ENCODE results near the gene MVB12A. TPM values are rescaled to one million over a fixed set of nuclear protein-coding genes. Genes with fewer than 3 reads are reported as not detected.

MVB12A gene
- total RNA-seq, 1 donor from 2014 or later = 53.3 TPM

DNA sequence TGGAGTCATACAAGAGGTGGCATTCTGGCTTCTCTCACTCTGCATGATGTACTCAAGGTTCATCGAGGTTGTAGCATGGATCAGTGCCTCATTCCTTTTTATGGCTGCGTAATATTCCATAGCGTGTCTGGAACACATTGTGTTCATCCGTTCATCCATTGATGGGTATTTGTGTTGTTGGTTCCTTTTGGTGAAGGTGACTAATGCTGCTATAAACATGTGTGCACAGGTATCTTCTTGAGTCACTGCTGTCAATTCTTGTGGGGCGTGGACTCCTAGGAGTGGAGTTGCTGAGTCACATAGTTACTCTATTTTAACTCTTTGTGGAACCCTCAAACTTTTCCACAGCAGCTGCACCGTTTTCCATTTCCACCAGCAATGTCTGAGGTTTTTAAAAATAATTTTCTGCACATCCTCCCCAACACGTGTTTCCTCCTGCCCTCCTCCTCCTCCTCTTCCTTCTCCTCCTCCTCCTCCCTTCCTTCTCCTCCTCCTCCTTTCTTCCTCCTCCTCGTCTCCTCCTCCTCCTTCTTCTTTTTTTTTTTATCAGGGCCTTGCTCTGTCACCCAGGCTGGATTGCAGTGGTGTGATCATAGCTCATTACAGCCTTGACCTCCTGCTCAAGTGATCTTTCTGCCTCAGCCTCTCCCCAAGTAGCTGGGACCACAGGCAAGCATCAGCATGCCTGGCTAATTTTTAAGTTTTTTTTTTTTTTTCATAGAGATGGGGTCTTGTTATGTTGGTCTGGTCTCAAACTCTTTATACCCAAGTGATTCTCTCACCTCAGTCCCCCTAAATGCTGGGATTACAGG is 30.6 kb downstream of the MVB12A start:
- peaks cover 3% of the 10 kb centered on the region for H3K27me3 ChIP-seq
- intact Hi-C loops (cut with DNase I) = no loop called here
- no peaks in the 10 kb centered on the region for H3K36me3 ChIP-seq
- H3K4me3 ChIP-seq = no peak overlapping the region
- no peaks in the 10 kb centered on the region for H3K9me3 ChIP-seq
- H3K27ac ChIP-seq = peak overlapping the region; percentile 53
- H3K4me1 ChIP-seq = peaks cover 21% of the 10 kb centered on the region
- no peak for DNase-seq (ENCODE audit: extremely low spot score in 2 of 2)
- TF ChIP-seq POLR2A (IDR thresholded peaks at IDR 0.05) = no peak
- peak in 1 of 2 donors; percentile 67 for TF ChIP-seq POLR2AphosphoS5 (IDR thresholded peaks at IDR 0.05; ENCODE audit: insufficient read depth in 1 of 2, low read depth in 1 of 2)

DNA sequence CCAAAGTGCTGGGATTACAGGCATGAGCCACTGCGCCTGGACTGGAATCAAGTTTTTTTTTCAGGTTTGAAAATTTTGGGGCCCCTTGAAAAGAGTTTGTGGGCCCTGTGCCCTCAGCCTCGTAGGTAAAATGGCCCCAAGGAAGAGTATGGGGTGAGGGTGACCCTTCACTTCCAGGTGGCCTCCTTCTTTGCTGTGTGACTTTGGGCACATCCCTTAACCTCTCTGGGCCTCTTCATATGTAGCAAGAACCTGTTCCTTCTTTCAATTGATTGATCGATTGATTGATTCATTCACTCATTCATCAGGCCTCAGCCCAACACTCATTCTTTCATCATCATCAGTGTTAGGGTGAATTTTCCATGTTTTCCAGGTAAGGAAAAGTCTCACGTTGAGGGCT is 32.0 kb downstream of the MVB12A start:
- Histone ChIP-seq H3K27me3 (peaks cover 9% of the 10 kb centered on the region), H3K4me1 (peaks cover 26% of the 10 kb centered on the region)
- intact Hi-C loops (cut with DNase I) = no loop called here

DNA sequence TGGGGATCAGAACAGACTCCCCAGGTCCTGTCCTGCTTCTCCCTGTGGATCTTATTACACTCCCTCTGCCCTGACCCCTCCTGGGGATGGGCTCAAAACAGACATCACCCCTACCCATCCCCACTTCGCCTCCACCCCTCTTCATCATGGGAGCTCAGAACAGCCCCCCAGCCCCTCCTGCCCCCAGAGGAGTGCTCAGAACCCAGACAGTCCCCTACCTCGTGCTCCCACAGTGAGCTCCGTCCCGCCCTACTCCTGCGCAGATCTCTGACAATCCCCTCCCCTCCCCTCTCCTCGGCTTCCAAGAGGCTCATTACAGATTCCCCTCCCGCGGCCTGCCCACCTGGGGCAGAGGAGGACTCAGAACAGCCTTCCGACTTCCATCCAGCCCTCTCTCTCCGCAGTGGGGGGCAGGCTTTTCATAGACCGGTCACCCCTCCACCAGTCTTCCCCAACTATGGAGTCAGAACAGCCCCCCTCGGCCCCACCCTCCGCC is 34.8 kb downstream of the MVB12A start:
- TF ChIP-seq POLR2AphosphoS5 (IDR thresholded peaks at IDR 0.05; ENCODE audit: insufficient read depth in 1 of 2, low read depth in 1 of 2) (no peak), POLR2A (IDR thresholded peaks at IDR 0.05) (no peak)
- TF ChIP-seq, protein P1, sequence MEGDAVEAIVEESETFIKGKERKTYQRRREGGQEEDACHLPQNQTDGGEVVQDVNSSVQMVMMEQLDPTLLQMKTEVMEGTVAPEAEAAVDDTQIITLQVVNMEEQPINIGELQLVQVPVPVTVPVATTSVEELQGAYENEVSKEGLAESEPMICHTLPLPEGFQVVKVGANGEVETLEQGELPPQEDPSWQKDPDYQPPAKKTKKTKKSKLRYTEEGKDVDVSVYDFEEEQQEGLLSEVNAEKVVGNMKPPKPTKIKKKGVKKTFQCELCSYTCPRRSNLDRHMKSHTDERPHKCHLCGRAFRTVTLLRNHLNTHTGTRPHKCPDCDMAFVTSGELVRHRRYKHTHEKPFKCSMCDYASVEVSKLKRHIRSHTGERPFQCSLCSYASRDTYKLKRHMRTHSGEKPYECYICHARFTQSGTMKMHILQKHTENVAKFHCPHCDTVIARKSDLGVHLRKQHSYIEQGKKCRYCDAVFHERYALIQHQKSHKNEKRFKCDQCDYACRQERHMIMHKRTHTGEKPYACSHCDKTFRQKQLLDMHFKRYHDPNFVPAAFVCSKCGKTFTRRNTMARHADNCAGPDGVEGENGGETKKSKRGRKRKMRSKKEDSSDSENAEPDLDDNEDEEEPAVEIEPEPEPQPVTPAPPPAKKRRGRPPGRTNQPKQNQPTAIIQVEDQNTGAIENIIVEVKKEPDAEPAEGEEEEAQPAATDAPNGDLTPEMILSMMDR (IDR thresholded peaks at IDR 0.05) = no peak

More for the DNA sequence above, 32.0 kb downstream of the MVB12A start:
- Histone ChIP-seq H3K27ac (no peak overlapping the region), H3K9me3 (no peaks in the 10 kb centered on the region), H3K36me3 (no peaks in the 10 kb centered on the region), H3K4me3 (no peak overlapping the region)
- TF ChIP-seq POLR2A (IDR thresholded peaks at IDR 0.05) = no peak
- TF ChIP-seq, protein P1 (IDR thresholded peaks at IDR 0.05) = no peak
- no peak for TF ChIP-seq POLR2AphosphoS5 (IDR thresholded peaks at IDR 0.05; ENCODE audit: insufficient read depth in 1 of 2, low read depth in 1 of 2)
- no peak for DNase-seq (ENCODE audit: extremely low spot score in 2 of 2)

DNA sequence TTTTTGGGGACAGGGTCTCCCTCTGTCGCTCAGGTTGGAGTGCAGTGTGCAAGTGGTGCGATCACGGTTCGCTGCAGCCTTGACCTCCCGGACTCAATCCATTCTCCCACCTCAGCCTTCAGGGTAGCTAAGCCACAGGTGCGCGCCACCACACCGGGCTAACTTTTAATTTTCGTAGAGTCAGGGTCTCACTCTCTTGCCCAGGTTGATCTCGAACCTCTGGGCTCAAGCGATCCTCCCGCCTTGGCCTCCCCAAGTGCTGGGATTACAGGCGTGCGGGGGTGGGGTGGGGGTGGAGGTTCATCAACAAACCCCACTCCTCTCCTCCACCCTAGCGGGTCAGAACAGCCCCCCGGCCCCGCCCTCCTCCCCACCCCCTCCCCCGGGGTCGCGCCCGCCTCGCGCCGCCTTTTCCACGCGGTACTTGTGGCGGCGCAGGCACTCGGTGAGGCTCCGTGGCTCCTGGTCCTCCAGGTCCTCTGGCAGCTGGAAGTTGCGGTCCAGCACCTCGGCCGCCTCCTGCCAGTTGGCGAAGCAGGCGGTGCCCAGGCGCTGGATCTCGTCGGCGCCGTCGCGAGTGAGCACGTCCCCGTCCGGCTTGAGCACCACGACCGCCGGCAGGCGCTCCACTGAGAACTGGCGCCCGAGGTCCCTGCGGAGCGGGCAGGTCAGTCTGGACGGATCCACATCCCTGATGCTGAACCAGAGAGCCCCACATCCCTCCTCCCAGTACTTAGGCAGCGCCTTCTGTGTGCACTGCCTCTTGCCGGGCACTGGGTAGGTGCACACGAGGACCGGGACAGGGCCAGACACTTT is 35.7 kb downstream of the MVB12A start:
- Histone ChIP-seq H3K36me3 (no peaks in the 10 kb centered on the region), H3K4me3 (no peak overlapping the region), H3K27me3 (peaks cover 9% of the 10 kb centered on the region), H3K4me1 (peaks cover 18% of the 10 kb centered on the region), H3K27ac (no peak overlapping the region), H3K9me3 (no peaks in the 10 kb centered on the region)
- intact Hi-C loops (cut with DNase I) = no loop called here
- no peak for DNase-seq (ENCODE audit: extremely low spot score in 2 of 2)
- TF ChIP-seq, protein P1 (IDR thresholded peaks at IDR 0.05) = no peak
- TF ChIP-seq POLR2AphosphoS5 (IDR thresholded peaks at IDR 0.05; ENCODE audit: insufficient read depth in 1 of 2, low read depth in 1 of 2) = no peak
- no peak for TF ChIP-seq POLR2A (IDR thresholded peaks at IDR 0.05)

More for the DNA sequence above, 34.8 kb downstream of the MVB12A start:
- H3K27ac ChIP-seq = no peak overlapping the region
- no peaks in the 10 kb centered on the region for H3K9me3 ChIP-seq
- intact Hi-C loops (cut with DNase I) = no loop called here
- H3K27me3 ChIP-seq = peaks cover 9% of the 10 kb centered on the region
- no peak for DNase-seq (ENCODE audit: extremely low spot score in 2 of 2)
- H3K4me1 ChIP-seq = peaks cover 18% of the 10 kb centered on the region
- no peaks in the 10 kb centered on the region for H3K36me3 ChIP-seq
- no peak overlapping the region for H3K4me3 ChIP-seq

DNA sequence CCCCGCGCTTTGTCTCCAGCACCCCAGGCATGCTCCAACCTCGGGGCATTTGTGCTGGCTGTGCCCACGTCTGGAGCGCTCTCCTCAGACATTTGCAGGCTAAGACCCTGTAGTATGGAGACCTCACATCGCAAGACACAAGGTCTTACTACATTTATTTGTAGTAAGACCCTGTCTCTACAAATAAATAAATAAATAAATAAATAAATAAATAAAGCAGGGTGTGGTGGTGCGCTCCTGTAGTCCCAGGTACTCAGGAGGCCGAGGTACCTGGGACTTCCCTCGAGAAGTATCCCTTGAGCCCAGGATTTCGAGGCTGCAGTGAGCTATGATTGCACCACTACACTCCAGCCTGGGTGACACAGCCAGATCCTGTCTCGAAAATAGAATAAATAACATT is 36.3 kb downstream of the MVB12A start:
- no peaks in the 10 kb centered on the region for H3K36me3 ChIP-seq
- TF ChIP-seq, protein P1 (IDR thresholded peaks at IDR 0.05) = no peak
- TF ChIP-seq POLR2AphosphoS5 (IDR thresholded peaks at IDR 0.05; ENCODE audit: insufficient read depth in 1 of 2, low read depth in 1 of 2) = no peak
- no peak for TF ChIP-seq POLR2A (IDR thresholded peaks at IDR 0.05)
- no peak overlapping the region for H3K27ac ChIP-seq
- no peak for DNase-seq (ENCODE audit: extremely low spot score in 2 of 2)
- H3K27me3 ChIP-seq = peaks cover 9% of the 10 kb centered on the region
- intact Hi-C loops (cut with DNase I) = no loop called here
- H3K9me3 ChIP-seq = no peaks in the 10 kb centered on the region
- peaks cover 14% of the 10 kb centered on the region for H3K4me1 ChIP-seq
- H3K4me3 ChIP-seq = no peak overlapping the region
